ENCODE measurements around the gene TSHZ1.

DNA sequence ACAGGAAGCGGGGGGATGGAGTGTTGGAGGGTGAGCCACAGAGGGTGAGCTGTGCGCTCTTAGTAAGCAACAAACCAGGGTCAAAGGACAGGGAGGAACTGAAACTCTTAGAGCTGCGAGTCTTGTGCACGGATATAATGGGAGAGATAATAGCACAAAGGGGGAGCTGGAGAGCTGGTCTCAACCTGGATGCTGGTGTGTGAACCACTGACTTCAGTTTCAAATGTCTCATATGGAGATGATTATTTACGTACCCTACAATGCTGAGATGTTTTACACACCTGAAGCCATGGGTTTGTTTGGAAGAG, 37.5 kb upstream of the TSHZ1 start:
- TF ChIP-seq, protein P1, sequence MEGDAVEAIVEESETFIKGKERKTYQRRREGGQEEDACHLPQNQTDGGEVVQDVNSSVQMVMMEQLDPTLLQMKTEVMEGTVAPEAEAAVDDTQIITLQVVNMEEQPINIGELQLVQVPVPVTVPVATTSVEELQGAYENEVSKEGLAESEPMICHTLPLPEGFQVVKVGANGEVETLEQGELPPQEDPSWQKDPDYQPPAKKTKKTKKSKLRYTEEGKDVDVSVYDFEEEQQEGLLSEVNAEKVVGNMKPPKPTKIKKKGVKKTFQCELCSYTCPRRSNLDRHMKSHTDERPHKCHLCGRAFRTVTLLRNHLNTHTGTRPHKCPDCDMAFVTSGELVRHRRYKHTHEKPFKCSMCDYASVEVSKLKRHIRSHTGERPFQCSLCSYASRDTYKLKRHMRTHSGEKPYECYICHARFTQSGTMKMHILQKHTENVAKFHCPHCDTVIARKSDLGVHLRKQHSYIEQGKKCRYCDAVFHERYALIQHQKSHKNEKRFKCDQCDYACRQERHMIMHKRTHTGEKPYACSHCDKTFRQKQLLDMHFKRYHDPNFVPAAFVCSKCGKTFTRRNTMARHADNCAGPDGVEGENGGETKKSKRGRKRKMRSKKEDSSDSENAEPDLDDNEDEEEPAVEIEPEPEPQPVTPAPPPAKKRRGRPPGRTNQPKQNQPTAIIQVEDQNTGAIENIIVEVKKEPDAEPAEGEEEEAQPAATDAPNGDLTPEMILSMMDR (tag by site-specific recombination; IDR thresholded peaks at IDR 0.05) = peak; percentile 21; the same call in 1 of the 2 replicates
- no peak for TF ChIP-seq ZNF423 (tag by site-specific recombination; IDR thresholded peaks at IDR 0.05)
- no peak for TF ChIP-seq ZNF596 (tag by site-specific recombination; IDR thresholded peaks at IDR 0.05)
- TF ChIP-seq SALL2 (tag by site-specific recombination; IDR thresholded peaks at IDR 0.05; ENCODE audit: borderline replicate concordance) = no peak
- TF ChIP-seq ZNF626 (tag by site-specific recombination; IDR thresholded peaks at IDR 0.05) = no peak
- TF ChIP-seq TRIM28 (IDR thresholded peaks at IDR 0.05; ENCODE audit: borderline replicate concordance, low read length) = no peak
- TF ChIP-seq REST (tag by site-specific recombination; IDR thresholded peaks at IDR 0.05) = no peak
- no peak for TF ChIP-seq ZNF211 (tag by site-specific recombination; IDR thresholded peaks at IDR 0.05; ENCODE audit: low read depth)
- TF ChIP-seq ZNF362 (tag by site-specific recombination; IDR thresholded peaks at IDR 0.05) = no peak
- TF ChIP-seq ZNF843 (tag by site-specific recombination; IDR thresholded peaks at IDR 0.05) = no peak
- no peak for TF ChIP-seq ZNF23 (tag by site-specific recombination; IDR thresholded peaks at IDR 0.05; ENCODE audit: borderline replicate concordance)

Data from HEK293 (cell line).